Calu3 (cell line): ENCODE results near the gene ZNF496. TPM values are rescaled to one million over a fixed set of nuclear protein-coding genes. Genes with fewer than 3 reads are reported as not detected.

ENCODE experiments used
- BruUV-seq: library from RNA; stranded (reverse); fragments of 400-500 nt; replicated peaks from 2 replicates; lab custom pipeline; 2021; lab: Mats Ljungman, UMichigan
- CTCF ChIA-PET: fragments of 300-600 bp; sonication (Branson Sonifier 250); formaldehyde crosslinking; loops from one replicate; lab custom pipeline; 2022; ENCODE audit warnings: antibody characterized with exemption; lab: Charles Lee
- DNase-seq: peaks from one replicate; pipeline ENCODE4 v3.0.0; 2022
- H3K27ac Mint-ChIP-seq: one replicate; pipeline ENCODE4 v1.8.0; 2022; ENCODE audit warnings: mixed read lengths; ENCODE audit not compliant: unreplicated experiment
- H3K27me3 Mint-ChIP-seq: one replicate; pipeline ENCODE4 v1.8.0; 2022; ENCODE audit warnings: mixed read lengths; ENCODE audit not compliant: unreplicated experiment
- H3K36me3 Mint-ChIP-seq: one replicate; pipeline ENCODE4 v1.8.0; 2022; ENCODE audit warnings: mild to moderate bottlenecking, moderate library complexity, mixed read lengths; ENCODE audit not compliant: insufficient read depth, unreplicated experiment
- H3K4me1 Mint-ChIP-seq: one replicate; pipeline ENCODE4 v1.8.0; 2022; ENCODE audit warnings: mild to moderate bottlenecking, low read depth, mixed read lengths; ENCODE audit not compliant: unreplicated experiment
- H3K4me3 Mint-ChIP-seq: one replicate; pipeline ENCODE4 v1.8.0; 2022; ENCODE audit warnings: mild to moderate bottlenecking, low read depth, moderate library complexity, mixed read lengths; ENCODE audit not compliant: unreplicated experiment
- H3K9me3 Mint-ChIP-seq: one replicate; pipeline ENCODE4 v1.8.0; 2022; ENCODE audit warnings: low read depth, mixed read lengths; ENCODE audit not compliant: unreplicated experiment
- intact Hi-C: fragments of 100-400 bp; cut with micrococcal nuclease; formaldehyde crosslinking; loops from one replicate; pipeline ENCODE4 v1.10.0; 2022; ENCODE audit not compliant: unreplicated experiment
- total RNA-seq: library from RNA; stranded (reverse); gene quantifications from 2 replicates; pipeline ENCODE4 v1.2.3, GENCODE V29; 2022
- TF ChIP-seq, protein P1 (sequence below): fragments of 200-600 bp; IDR thresholded peaks from one replicate; pipeline ENCODE4 v1.8.0; 2022; ENCODE audit warnings: antibody characterized with exemption; ENCODE audit not compliant: unreplicated experiment

ZNF496 gene
- total RNA-seq, 1 experiment from 2014 or later, result 36.9 TPM

GRCh38 chr1:247334378-247335133 lies 2.9 kb upstream of the ZNF496 start:
- Mint-ChIP-seq H3K9me3 (no peaks in the 10 kb centered on the region), H3K36me3 (peaks cover 39% of the 10 kb centered on the region), H3K4me3 (no peak overlapping the region), H3K4me1 (peaks cover 33% of the 10 kb centered on the region), H3K27ac (no peak overlapping the region), H3K27me3 (no peaks in the 10 kb centered on the region)
- DNase-seq, result no peak
- TF ChIP-seq, protein P1, sequence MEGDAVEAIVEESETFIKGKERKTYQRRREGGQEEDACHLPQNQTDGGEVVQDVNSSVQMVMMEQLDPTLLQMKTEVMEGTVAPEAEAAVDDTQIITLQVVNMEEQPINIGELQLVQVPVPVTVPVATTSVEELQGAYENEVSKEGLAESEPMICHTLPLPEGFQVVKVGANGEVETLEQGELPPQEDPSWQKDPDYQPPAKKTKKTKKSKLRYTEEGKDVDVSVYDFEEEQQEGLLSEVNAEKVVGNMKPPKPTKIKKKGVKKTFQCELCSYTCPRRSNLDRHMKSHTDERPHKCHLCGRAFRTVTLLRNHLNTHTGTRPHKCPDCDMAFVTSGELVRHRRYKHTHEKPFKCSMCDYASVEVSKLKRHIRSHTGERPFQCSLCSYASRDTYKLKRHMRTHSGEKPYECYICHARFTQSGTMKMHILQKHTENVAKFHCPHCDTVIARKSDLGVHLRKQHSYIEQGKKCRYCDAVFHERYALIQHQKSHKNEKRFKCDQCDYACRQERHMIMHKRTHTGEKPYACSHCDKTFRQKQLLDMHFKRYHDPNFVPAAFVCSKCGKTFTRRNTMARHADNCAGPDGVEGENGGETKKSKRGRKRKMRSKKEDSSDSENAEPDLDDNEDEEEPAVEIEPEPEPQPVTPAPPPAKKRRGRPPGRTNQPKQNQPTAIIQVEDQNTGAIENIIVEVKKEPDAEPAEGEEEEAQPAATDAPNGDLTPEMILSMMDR, result no peak
- BruUV-seq, result no TSS peak
- intact Hi-C loops, result loop anchor here (5.0 kb wide), 1 partner anchor 122 kb away; no protein-coding TSS in a partner anchor
- CTCF ChIA-PET, result no interaction called here

DNA sequence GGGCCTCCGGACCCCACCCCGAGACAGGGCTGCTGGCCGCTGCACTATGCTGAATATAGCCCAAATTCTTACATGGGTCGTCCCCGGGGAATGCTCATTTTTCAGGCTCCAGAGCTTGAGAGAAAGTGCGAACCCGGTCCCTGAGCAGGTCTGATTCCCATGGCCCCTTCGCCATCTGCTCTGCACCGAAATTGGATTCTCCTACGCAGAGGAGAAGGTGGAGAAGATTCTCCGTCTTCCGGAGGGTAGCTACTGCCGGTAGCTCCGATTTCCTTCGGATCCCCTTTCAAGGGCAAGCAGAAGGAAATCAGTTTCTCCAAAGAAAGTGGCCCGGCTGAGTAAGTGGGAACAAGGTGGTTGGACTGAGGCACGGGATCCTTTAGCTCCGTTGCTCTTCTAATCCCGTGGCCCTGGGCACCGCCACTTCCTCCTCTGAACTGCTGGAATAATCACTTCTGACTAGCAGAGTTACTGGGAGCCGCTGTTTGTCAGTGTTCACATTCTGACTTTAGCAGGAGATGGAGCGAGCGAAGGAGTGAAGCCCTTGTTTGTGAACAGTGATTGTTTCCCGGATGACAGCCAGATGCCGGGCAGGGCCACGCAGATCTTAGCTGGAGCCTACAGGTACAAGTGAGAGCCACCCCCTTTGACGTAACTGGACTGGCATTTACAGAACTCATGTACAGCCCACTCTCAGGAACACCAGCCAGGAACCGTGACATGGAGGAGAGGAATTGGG lies 1.1 kb upstream of the ZNF496 start:
- intact Hi-C loops, result loop anchor here (5.0 kb wide), 1 partner anchor 120 kb away; no protein-coding TSS in a partner anchor
- CTCF ChIA-PET, result no interaction called here

GRCh38 chr1:247332215-247332622 lies 552 bp upstream of the ZNF496 start:
- intact Hi-C loops, result loop anchor here (5.0 kb wide), 1 partner anchor 120 kb away; no protein-coding TSS in a partner anchor

More for the DNA sequence above, 1.1 kb upstream of the ZNF496 start:
- no peak for DNase-seq
- Mint-ChIP-seq H3K9me3 (no peaks in the 10 kb centered on the region), H3K36me3 (peaks cover 39% of the 10 kb centered on the region), H3K27me3 (no peaks in the 10 kb centered on the region), H3K27ac (no peak overlapping the region), H3K4me1 (peaks cover 31% of the 10 kb centered on the region), H3K4me3 (peak overlapping the region; percentile 92)
- BruUV-seq, result TSS peak; percentile 57
- TF ChIP-seq, protein P1, result no peak

DNA sequence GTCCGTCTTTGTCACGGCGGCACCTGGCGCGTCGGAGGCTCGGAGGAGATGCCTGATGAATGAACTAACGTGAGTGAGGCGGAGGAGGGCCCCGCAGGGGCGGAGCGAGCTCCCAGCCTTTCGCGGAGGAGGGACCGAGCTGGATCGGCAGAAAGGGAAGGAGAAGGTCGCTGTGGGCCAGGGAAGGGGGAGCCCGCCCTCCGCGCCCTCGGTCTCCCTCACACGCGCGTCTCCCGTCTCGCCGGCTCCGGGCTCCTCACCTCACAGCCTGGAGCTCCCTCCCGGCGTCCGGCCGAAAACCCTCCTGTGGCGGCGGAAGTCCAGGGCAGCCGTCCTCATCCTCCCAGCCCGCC lies 519 bp downstream of the ZNF496 start:
- CTCF ChIA-PET, result interaction anchor here (0.8 to 0.9 kb wide), 2 partner anchors 18 to 25 kb away, joined by 3 read pairs; no protein-coding TSS in a partner anchor
- intact Hi-C loops, result loop anchor here (5.0 kb wide), 1 partner anchor 119 kb away; no protein-coding TSS in a partner anchor
- peak overlapping the region; percentile 89 for H3K27ac Mint-ChIP-seq

More at GRCh38 chr1:247332215-247332622, 552 bp upstream of the ZNF496 start:
- Mint-ChIP-seq H3K36me3 (peaks cover 34% of the 10 kb centered on the region), H3K9me3 (no peaks in the 10 kb centered on the region), H3K27ac (no peak overlapping the region), H3K4me3 (peak overlapping the region; percentile 92), H3K4me1 (peaks cover 31% of the 10 kb centered on the region), H3K27me3 (no peaks in the 10 kb centered on the region)
- BruUV-seq, result no TSS peak
- peak; percentile 49 for DNase-seq
- CTCF ChIA-PET, result no interaction called here
- TF ChIP-seq, protein P1, result no peak

More for the DNA sequence above, 519 bp downstream of the ZNF496 start:
- Mint-ChIP-seq H3K36me3 (peaks cover 34% of the 10 kb centered on the region), H3K4me1 (peaks cover 31% of the 10 kb centered on the region), H3K9me3 (no peaks in the 10 kb centered on the region), H3K4me3 (peak overlapping the region; percentile 92), H3K27me3 (no peaks in the 10 kb centered on the region)
- peak; percentile 83 for DNase-seq
- TF ChIP-seq, protein P1, result no peak
- BruUV-seq, result no TSS peak
